ENCODE results near the gene STXBP5.

The STXBP5 gene

DNA sequence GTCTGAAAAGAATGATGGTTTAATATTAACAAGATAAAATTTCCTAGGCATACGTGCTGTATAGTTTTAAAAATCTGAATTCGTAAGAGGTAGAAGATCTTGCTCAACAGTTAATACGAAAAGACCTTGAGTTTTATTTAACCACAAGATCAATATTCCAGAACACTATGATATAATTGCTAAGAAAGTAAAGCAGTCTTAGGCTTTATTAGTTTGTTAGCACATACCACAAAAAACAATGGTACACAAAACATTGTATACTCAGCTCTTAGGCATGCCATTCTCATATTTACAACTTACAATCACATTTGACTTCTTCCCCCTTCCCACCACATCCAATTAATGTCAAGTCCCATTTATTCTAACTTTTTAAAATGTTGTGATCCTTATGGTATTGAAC is 24.4 kb upstream of the STXBP5 start:
- no peak for DNase-seq

DNA sequence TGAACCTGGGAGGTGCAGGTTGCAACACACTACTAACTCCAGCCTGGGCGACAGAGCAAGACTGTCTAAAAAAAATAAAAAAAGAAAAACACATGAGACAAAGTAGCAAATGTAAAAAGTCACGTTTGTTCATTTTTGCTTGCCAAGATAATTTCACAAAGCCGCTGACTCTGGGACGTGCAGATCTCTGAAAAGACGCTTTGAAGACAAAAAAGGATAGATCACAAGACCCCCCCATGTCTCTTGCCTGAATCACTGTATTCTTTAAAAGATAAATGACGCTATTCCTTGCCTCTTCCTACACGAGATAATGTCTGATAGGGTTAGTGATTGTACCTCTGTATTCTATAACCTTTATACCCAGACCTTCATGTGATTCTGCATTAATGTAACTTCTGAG is 23.3 kb upstream of the STXBP5 start:
- no peak for DNase-seq

DNA sequence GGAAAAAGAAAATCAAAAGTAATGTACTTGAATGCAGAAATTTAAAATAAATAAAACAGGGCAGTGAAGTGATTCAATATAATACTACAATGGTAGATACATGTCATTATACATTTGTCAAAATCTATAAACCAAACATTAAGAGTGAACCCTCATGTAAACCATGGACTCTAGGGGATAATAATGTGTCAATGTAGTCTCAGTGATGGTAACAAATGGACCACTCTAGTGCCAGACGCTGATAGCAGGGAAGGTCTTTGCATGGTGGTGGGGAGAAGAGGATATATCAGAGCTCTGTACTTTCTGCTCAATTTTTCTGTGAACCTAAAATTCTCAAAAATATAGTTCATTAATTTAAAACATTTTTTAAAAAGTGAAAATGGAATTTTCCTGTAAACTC is 19.8 kb upstream of the STXBP5 start:
- no peak for DNase-seq

DNA sequence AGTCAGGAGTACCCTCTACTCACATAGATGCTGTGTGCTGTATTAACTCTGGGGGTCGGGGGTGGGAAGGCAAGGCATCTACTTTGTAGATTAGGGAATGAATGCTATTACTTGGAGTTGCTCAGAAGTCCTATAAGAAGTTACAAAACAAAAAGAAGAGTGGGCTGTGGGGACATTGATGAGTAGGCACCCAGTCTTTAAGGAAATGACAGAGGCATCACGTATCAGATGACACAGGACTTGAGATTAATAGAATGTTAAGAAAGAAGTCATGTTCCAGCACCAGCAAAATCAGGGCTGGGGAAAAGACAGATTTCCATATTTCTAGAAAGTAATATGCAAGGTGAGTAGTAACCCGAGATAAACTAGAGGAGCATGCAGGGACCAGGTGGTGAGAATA is 19.0 kb upstream of the STXBP5 start:
- DNase-seq: no peak

DNA sequence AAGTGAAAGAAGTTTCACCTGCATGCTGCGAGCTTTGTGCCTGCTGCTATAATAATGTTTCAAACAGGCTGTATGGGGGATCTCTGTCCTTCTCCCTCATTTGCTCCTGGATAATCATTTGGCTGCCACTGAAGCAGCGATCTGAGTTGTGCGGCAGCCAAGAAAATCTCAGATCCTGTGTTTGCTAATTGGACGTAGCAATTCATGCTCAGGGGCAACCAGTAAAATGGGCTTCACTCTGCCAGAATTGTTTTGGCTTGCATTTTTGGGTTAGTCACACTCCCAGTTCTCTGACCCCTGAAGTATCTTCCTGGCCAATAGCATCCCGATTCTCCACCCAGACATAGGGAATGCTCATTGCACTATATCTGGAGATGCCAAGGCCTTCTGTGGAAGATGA is 13.7 kb upstream of the STXBP5 start:
- no peak for DNase-seq

DNA sequence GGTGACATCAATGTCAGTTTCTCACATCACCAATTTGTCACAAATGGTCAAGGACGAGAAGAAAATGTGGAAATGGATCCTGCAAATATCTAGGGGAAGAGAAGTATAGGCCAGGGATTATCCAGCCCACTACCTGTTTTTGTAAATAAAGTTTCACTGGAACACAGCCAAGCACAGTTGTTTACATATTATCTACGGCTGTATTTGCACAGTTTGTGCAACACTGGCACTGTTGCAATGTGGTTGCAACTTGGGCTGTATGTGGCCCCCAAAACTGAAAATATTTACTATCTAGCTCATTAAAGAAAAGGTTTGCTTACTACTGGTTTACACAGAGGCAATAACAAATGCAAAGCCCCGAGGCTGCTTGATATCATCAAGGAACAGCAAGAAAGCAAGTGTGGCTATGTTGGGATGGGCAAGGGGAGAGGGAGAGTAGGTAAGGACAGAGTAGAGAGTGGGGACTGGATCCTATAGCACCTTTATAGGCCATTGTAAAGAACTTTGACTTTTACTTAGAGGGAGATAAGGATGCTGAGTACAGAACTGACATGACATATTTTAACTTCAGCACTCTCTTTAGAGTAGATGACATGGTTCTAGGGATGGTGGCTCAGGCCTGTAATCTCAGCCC is 11.8 kb upstream of the STXBP5 start:
- DNase-seq: no peak

DNA sequence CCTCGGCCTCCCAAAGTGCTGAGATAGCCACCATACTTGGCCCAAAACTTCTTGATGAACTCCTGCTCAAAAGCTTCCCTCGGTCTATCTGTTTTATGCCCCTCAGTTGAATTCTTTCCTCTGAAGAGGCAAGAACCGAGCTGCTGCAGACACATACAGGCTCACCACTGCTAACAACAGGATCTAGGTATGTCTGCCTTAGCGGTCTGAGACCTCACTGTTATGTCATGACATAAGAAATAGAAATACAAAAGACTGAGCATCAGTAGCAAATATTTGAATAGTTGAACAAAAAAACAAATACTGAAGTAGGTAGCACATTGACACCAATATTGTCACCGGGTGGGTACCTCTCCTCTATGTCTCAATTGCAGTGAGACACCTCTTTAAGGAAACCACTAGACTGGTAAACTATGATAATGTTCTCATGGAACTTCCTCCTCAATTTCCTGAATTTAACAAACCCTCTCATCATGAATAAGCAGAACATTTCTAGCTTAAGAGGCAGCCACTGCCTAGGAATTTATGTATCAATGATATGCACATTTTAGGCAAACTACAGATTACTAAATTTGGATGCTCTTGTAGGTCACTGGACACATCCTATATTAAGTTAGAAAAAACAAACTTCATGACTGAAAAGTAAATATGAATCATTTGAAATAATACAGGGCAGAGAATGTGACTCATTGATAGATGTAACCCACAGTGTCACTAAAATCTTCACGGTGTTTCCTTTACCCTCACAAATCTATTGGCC is 9.4 kb upstream of the STXBP5 start:
- no peak for DNase-seq

DNA sequence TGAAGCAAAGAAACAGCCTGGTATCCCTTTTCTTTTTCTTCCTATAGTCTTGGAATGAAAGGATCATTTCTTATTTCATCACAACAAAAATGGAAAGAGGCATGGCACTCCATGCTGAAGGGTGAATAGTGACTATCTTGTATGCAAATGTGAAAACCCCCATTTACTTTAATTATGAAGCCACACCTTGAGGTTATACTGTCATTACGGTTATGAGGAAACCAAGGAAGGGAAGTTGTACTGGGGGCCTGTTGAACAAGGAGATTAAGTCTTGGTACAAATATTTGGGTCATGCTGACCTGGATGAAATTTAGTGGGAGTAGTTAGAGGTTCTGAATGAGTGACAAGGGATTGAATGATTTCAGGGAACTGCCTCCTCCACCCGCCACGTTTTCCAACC is 8.7 kb upstream of the STXBP5 start:
- DNase-seq: no peak

DNA sequence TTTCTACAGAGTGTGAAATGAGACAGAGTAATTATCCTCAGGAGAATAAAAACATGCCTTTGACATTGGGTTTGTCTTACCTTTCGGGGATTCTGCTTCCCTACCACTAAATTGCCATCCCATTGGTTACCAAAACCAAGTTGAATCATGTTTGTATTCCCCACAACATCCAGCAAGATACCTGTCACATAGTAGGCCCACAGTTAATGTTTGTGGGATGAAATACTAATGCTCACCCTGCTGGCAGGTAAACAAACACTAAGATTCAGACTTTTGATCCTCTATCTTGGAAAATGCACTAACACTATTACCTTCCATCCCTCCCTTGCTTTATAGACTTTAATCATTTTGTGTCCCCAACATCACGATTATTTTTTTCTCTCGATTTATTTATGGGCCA is 8.2 kb upstream of the STXBP5 start:
- DNase-seq: no peak

DNA sequence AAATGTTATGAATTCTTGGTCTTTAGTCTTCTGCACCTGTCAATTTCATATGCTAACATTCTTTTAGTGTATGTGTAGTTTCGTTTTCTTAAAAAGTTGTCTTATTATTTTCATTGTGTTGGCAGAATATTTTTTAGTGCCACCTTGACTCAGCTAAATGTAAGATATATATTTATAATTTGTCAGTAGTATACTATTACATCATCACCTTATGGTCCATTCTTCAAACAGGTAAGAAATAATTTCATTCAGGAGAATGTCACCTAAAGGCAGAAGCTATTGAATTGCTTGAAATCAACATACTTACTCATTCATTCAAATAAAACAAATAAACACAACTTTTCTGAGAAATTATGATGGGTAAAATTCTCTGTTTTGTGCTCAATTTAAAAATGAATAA is 3.5 kb upstream of the STXBP5 start:
- no peak for DNase-seq

DNA sequence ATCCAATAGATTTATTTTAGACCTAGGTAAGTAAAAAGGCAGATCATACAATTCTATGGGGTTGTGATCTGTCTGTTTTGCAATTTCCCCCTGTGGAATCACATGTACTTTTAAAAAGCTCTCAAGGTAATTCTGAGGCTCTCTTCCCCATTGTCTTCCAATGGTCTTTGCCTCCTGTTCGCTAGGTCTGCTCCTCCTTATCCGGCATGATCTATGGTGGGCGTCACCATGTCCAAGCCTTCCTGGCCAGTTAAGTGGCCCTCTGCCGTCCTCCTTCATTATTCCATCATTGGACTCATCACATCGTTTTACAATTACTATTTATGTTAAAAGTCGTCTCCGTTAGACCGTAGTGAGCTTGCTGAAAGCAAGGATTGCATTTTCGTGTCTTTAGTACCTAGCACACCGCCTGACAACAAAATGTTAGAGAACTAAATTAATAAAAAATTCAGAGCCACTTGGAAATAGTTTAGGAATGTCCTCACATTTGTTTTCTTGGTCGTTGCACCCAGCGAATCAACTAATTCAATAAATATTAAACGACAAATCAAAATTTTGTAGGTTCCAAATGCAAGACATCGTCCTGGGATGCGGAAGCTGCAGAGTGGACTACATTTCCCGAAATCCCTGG is 2.2 kb upstream of the STXBP5 start:
- DNase-seq: no peak

DNA sequence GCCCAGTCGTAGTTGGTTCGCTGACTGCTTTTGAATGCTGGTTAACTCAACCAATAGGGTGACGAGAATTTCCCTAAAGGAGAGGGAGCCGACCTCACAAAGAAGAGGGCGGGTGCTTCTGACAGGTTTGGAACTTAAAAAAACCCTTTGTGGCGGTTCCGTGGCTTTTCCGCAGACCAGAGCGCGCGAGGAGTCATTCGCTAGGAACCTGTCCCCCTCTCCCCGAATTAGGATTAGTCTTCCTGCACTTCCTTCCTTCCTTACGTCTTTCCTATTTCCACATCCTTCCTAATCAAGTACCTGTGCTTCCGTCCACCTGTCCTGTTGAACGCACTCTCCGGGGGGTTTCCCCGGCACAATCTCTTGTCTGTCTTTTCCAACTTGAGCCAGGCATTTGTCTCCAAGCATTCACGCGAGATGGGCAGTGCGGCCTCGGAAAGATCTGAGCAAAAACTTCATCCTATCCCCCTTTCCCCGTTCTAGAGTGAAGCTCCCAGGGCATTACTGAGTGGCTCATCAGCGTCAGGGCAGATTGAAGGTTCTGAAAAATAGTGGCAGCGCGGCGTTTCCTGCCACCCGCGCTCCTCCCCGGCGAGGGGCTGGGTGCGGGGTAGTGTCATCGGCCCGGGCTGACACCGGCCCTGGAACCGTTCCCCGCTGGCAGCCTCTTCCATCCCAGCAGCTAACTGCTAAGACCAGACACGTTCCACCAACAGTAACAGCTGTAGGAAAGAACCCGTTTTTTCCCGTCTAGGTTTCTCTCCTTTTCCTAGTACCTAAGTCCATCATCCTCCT is 1.5 kb upstream of the STXBP5 start:
- no peak for DNase-seq

DNA sequence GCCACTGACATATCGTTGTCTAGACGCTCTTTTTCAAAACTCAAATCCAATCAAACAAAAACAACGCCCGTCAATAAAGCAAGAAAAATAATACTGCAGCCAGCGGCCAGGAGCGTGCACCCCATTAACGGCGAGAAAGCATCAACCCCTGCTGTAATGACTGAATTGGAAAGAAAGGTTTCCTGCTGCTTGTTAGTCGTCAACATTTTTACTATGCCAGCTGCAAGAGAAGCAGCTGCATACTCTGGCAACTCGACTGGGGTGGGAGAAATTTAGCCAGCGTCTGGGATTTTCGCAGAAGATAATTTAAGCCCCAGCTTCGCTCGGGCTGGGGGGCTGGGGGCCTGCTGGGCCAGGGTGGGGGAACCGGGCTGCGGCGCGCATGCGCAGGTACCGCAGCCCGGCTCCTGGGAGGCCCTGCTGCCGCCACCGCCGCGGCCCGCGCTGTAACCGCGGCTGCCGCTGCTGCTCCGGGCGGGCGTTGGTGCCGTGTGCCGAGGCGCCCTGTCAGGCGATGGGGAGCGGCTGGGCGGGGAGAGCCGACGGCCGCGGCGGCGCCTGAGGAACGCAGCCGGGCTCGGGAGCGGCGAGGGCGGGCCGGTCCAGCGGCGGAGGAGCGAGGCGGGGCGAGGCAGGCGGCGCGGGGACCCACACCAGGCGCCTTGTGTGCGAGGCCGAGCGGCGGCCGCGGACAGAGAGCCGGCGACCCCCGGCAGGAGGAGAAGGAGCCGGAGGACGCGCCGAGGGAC is 732 bp upstream of the STXBP5 start:
- DNase-seq: no peak

DNA sequence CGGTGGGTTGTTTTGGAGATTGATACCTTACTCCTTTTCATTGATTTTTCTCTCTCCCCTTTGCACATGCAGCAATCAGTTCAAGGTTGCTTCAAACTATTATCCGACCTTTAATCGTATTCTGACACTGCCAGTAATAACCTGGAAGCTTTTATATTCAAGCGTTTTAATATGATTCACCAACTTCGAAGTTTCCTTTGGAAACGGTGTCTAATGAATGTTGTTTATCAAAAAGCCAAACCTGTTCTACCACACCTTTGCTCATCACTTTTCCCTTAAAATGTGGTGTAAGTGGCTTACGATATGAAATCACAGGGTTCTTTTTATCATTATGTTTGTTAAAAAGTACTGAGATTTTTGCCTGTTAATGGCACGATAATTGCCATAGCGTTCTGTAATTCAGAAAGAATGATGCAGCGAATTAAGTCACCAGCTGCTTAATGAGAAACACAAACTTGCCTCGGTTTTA is 660 bp downstream of the STXBP5 start:
- DNase-seq: no peak

DNA sequence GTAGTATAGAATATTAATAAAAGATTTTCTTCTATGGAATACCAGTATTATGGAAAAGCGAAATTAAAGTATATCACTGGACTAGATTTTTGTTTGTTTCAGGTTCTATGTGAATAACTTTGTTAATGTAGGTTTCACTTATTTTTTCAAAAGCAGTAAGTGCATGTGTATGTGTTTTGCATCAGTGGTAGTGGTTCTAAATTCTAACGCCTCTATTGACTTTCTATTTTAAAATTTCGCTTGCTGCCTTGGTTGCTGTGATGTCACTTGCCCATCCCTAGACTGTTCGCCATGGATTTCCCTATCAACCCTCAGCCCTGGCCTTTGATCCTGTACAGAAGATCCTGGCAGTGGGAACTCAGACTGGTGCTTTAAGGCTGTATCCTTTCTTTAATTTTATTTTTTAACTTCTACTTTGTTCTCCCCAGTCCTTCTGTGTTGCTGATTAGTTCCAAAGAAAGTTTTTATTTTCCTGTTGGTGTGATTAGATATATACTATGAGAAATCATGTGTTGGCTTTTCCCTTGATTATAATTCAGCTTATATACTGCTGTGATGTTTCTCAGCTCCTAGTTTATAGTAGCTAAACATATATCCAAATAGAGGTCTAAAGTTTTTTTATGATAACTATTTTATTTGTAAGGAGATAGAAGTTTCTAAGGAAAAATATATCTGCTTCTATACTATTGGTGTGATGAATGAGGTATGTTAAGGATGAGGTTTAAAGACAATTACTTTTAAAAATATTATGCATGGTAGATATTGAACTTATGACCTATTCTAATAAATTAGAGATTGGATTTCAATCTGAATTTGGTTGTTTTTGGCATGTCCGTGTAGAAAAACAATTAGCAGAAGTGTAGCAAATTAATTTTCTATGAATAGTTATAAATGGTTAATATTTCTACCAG is 1.7 kb downstream of the STXBP5 start:
- no peak for DNase-seq

DNA sequence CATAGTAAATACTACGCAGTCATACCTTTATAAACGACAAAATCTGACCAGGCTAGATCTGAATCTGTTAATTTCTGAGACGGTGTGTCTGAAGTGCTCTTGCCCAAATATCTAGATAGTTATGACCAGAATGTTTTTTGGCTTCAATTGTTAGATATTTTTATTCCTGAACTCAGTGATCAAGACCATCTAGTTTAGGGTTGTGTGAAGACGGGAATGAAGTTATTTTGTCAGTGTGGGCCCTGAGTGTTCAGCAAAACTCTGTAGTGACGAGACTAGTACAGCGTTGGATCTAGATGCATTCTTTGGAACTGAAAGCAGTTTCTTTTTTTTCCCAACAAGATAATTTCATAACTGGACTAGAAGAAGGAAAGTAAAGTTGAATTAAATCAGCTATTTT is 3.1 kb downstream of the STXBP5 start:
- no peak for DNase-seq

DNA sequence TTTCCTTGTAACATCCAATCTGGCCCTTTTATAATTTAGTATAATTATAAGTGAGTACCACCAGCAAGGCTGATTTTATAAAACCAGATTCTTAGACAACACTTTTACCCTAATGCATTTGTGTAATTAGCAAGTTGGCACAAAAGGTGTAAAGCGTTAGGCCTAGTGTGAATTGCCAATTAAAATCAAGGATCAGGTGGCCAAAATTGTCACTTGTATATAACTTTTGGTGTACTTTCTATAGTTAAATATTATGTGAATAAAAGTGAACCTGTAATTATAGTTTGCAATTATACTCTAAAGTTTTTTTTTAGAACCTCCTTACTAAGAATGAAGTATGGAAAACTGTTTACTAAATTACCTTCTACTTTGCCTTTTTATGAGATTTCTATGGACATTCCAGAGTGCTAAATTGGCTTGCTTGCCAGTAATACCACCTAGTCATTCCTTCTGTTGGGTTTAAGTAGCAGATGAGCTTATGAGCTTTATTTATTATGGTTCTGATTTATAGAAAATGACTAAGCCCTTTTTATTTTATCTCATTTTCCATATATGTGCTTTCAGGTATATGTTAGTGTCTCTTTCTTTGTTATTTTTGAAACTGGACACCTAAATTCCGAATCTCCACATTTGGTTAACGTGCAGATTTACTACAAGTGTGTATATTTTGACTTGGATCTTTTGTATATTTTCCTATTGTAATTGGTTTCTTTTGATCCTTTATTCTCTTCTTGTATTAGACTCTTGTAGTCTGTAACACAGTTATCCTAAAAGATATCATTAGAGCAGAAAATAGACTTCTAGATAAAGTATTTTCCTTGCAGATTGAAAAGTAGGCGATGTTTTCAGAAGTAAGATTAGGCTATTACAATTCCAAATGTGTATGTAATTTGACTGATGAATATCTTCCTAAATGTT is 3.9 kb downstream of the STXBP5 start:
- DNase-seq: no peak

DNA sequence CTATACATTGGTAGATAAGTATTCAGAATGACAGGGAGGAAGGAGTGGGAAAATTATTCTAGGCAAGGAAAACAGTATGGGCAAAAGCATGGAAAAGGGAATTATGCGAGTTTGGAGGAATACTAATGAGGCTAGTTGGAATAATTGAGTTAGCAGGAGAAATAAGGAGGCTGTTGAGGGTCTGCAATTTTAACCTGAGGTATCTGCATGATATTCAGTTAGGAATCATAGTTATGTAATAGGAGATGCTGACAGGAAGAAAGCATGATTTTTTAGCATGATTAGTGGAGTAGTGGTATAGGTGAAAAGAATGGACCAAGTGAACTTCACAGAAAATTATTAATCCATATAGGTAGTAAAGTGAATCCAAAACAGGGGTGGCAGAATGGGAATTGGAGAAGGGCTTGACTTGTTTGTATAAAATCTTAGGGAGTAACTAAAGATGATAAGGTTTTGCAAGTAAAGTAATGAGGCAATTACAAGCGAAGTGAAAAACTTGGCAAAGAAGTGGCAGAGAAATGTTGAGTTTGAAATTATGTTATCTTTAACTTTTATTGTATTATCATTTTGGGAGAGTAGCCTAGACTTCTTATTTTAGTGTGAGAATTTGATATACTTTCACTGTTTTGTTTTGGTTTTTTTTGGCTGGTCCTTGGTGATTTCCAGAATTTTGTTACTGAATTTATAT is 5.7 kb downstream of the STXBP5 start:
- DNase-seq: no peak

DNA sequence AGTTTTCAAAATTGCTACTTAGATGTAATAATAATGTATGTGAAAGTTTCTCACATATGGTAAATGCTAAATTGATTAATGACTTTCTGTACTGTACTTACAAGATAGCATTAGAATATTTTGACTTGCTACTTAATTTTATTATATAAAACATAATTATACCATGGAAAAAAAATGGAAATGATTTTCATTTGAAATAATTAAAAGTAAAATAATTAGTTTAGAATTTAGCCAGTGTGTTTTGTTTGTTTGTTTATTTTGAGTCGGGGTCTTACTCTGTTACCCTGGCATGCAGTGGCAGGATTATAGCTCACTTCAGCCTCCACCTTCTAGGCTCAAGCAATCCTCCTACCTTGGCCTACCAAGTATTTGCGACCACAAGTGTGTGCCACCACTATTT is 7.1 kb downstream of the STXBP5 start:
- no peak for DNase-seq

DNA sequence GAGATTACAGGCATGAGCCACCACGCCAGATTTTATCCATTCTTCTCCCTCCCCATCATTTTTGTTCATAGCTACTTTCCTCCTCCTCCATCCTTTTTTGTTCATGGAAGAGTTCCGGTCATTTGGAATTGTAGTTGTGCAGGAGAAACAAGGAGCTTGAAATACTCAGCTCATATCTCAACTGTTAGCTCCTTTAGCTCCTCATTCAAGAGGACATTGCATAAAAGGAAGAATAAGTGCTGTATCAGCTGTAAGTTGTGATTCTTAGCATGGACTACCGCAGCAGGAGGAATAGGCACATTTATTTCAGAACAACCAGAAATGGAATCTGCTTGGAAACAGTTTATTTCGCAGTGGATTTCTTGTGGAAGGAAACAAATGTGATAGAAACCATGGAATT is 7.6 kb downstream of the STXBP5 start:
- no peak for DNase-seq
